Skin epidermis (tissue), 12 donors: Measurements from ENCODE around the gene DKC1.

ENCODE experiments used
- H3K27ac ChIP-seq, 21 experiments: fragments of 200-600 bp; sonication (generic) in 11 of 21; one replicate each; pipeline ENCODE4 v1.5.0; 2020; ENCODE audit warnings: mild to moderate bottlenecking in 3 of 21, inconsistent platforms in 2 of 21, moderate library complexity in 2 of 21
- H3K4me3 ChIP-seq, 7 experiments: fragments of 200-600 bp; sonication (generic) in 2 of 7; one replicate each; pipeline ENCODE4 v1.5.0; 2020; ENCODE audit warnings: inconsistent platforms in 2 of 7, mild to moderate bottlenecking in 2 of 7, moderate library complexity in 1 of 7

Gene DKC1

DNA sequence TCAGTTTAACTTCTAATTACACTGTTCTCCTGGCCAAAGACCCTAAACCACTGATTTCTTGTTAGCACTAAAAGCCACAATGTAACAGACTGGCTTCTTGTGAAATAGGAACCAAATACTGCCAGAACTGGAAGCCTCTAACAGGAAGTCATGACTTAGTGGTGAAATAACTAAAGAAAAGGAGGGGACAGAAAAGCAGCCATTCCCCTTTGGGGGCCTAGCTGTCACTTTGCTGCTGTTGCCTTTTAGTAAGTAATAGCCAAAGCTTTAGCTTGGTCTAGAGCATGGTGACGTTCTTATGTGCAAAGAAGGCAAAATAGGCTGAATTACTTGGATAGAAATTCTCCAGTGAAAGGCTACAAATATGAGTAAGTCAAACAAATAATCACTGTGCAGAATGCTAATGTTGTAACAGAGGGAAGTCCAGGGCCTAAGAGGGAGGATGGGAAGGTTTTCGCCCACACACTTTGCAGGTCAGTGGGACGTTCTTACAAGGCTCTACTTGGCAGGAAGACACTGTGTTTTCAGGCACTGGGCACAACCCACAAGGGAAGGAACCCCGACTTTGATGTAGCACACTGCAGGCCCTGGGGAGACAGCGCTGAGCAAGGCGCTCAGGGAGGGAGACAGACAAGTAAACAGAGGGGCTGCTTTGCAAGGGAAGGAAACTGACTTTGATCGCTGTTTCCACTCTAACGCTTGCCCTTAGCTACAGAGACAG is 28.4 kb upstream of the DKC1 start:
- no peak overlapping the region for H3K4me3 ChIP-seq
- peak overlapping the region in 17 of 21 experiments; percentile 4 to 89 (median 67) for H3K27ac ChIP-seq

- peak overlapping the region in 11 of 21 experiments; percentile 19 to 89 (median 50) for H3K27ac ChIP-seq
- H3K4me3 ChIP-seq, result no peak overlapping the region
Measured at GRCh38 chrX:154735695-154736393, 26.8 kb upstream of the DKC1 start.

- Histone ChIP-seq H3K4me3 (no peak overlapping the region), H3K27ac (peak overlapping the region in 9 of 21 experiments; percentile 2 to 87 (median 35))
Measured at GRCh38 chrX:154737136-154737535, 25.5 kb upstream of the DKC1 start.

GRCh38 chrX:154738011-154738738 is 24.5 kb upstream of the DKC1 start:
- H3K4me3 ChIP-seq, result no peak overlapping the region
- peak overlapping the region in 9 of 21 experiments; percentile 25 to 87 (median 55) for H3K27ac ChIP-seq

DNA sequence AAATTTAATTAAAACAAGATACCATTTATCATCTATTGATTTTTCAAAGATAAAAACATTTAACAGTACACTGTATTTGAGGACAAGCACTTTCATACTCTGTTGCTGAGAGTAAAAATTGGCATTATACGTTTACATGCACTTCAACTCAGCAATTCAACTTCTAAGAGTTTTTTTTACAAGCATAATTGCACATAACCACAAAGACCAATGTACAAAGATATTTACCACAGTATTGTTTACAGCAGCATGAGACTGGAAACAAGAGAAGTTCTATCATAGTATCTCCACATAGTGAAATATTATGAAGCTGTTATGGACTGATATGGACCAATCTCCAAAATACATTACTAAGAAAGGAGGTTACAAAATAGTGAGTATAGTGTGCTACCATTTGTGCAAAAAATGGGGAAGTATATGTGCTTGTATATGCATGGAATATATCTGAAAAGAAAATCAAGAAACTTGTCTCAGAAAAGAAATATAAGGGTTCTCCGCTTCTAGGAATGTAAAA is 22.7 kb upstream of the DKC1 start:
- Histone ChIP-seq H3K27ac (peak overlapping the region in 1 of 21 experiments; percentile 6), H3K4me3 (no peak overlapping the region)

DNA sequence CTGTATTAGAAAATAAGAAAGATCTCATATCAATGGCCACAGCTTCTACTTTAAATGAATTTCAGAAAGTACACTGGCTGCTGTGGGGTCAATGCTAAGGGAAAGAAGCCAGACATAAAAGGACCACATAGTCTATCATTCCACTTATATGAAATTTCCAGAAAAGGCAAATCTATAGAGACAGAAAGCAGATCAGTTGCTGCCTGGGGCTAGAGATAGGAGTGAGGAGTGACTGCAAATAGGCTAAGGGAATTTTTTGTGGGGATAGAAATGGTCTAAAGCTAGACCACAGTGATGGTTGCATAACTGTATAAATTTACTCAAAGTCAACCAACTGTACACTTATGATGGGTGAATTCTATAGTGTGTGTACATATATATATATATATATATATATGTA is 20.1 kb upstream of the DKC1 start:
- H3K4me3 ChIP-seq, result no peak overlapping the region

GRCh38 chrX:154748712-154749339 is 13.8 kb upstream of the DKC1 start:
- H3K27ac ChIP-seq, result peak overlapping the region in 2 of 21 experiments; percentile 39 to 63
- no peak overlapping the region for H3K4me3 ChIP-seq

More for the DNA sequence above, 20.1 kb upstream of the DKC1 start:
- no peak overlapping the region for H3K27ac ChIP-seq

DNA sequence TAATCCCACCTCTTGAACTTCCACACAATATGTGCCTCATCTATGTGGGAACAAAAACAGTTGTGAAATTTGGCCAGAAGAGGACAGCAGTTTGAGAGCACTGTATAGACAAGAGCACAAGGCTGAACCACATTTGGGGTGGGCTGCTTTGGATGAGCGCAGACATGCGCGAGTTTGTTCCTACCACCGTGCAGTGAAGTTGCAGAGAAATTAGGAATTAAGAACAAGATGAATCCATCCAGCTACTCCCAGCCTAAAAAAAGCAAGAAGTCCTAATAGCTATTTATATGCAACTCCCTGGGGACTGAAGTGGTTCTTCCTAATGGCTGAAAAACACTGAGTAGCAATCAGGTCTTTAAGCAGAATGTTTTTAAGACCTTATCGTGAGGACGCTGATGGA is 12.8 kb upstream of the DKC1 start:
- Histone ChIP-seq H3K4me3 (peak overlapping the region; percentile 27 to 45 (median 41)), H3K27ac (peak overlapping the region in 12 of 21 experiments; percentile 42 to 86 (median 62))

DNA sequence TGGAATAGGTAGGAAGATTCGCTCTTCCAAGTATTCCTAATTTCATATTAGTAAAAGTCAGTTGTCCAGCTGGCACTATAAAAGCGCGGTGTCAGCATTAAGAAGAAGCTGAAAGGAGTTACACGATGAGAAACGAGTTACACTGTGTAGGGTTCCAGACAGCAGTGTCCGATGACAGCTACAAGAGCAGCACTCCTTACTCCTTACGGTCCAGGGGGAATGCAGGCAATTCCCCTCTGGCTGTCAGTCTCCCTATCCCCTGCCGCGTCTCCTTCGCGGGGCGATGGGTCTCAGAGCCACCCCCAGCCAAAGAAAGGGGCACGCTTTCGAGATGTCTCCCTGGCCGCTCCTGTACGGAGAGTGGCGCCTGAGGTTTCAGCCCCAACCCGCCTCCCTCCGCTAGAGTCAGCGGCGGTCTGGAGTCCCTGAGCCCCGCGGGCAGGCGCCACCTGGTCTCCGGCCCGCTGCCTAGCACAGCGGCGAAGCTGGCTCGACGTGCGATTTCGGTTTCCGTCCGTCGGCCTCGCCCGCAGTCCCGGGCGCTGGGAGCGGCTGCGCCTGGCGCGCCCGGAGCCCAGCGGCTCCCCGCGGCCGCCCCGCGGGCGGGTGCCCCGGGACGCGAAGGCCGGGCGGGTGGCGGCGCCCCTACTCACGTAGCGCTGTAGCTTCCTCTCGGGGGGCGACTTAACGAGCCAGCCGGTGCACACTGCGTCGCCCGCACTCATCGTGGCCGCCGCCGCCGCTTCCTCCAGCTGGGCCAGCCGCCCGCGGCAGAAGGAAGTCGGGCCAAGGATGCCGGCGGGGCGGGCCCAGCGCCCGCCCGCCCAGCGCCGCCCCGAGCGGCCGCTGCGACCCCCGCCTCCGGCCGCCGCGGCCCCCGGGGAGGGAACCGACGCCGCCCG is 12.1 kb upstream of the DKC1 start, which contains the start of gene GAB3:
TSS of gene GAB3 (minus strand) at position 777 of the 902 bp plus-strand sequence. CDS start at position 725, 52 bp downstream.
- peak within 1 kb of the TSS; percentile 27 to 45 (median 41) for H3K4me3 ChIP-seq
- peak within 1 kb of the TSS in 19 of 21 experiments; percentile 31 to 86 (median 62) for H3K27ac ChIP-seq

DNA sequence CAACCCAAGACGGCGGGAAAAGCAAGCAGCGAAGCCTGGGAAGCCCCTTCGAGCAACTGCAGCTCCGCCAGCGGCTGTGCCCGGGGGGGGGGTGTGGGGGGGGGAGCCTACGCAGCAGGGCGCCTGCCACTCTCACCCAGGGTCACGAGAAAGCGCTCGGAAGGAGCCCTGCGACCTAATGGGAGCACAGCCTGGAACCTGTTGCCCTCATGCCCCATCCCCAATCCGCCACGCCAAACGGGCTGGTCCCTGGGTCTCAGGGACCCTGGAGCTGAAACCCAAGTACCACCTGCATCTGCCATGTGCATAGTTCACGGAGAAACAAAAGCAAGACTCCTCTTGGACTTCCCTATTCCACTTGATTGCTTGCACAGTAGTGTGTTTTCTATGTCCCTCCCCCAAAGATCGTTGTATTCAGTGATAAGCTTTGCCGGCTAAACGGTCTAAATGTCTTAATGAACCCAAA is 11.4 kb upstream of the DKC1 start:
- H3K4me3 ChIP-seq, result peak overlapping the region; percentile 13 to 45 (median 41)
- peak overlapping the region in 11 of 21 experiments; percentile 12 to 86 (median 67) for H3K27ac ChIP-seq

DNA sequence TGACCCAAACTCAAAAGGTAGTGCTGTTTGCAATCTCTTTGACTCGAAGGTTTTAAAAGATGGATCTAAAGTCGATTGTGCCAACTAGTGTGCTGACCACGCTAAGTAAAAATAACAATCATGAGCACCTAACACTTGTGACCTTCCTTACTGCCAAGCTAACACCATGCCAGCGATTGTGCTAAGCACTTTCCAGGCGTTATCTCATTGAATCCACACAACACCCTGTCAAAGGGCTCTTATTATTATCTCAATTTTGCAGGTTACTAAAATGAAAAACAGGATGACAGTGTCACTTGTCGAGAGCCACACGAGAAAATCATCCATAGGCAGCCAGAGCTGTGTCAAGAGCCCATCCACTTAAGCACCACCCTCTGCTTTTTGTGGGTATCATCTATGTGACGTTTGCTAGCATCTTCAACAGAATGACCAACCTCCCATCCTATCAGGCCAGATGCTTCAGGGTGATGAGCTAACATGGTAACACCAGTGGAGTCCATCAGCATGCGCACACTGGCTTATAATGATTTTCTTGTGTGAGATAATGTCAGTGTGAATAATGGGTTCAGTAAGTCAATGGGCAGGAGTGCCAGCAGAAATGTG is 10.9 kb upstream of the DKC1 start:
- Histone ChIP-seq H3K4me3 (no peak overlapping the region), H3K27ac (peak overlapping the region in 2 of 21 experiments; percentile 12 to 81)

GRCh38 chrX:154758696-154759095 is 4.0 kb upstream of the DKC1 start:
- no peak overlapping the region for H3K27ac ChIP-seq
- no peak overlapping the region for H3K4me3 ChIP-seq

- H3K27ac ChIP-seq, result peak overlapping the region in 13 of 21 experiments; percentile 11 to 89 (median 76)
- H3K4me3 ChIP-seq, result peak overlapping the region; percentile 45 to 77 (median 71)
Measured at GRCh38 chrX:154761977-154762536, 607 bp upstream of the DKC1 start.

DNA sequence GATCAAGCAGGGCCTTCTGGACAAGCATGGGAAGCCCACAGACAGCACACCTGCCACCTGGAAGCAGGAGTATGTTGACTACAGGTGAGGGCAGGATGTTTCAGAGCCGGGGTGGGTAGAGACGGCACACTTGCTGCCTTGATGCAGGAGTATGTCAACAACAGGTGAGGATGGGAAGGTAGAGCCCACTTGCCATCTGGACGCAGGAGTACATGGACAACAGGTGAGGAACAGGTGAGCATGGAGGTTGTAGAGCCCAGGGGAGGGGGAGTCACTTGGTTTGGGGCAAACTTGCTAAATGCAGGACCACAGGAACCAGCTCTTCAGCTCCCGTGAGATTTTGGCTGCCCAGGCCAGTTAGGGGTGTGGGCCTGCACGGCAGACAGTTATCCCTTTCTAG is 12.0 kb downstream of the DKC1 start:
- Histone ChIP-seq H3K4me3 (no peak overlapping the region), H3K27ac (no peak overlapping the region)

DNA sequence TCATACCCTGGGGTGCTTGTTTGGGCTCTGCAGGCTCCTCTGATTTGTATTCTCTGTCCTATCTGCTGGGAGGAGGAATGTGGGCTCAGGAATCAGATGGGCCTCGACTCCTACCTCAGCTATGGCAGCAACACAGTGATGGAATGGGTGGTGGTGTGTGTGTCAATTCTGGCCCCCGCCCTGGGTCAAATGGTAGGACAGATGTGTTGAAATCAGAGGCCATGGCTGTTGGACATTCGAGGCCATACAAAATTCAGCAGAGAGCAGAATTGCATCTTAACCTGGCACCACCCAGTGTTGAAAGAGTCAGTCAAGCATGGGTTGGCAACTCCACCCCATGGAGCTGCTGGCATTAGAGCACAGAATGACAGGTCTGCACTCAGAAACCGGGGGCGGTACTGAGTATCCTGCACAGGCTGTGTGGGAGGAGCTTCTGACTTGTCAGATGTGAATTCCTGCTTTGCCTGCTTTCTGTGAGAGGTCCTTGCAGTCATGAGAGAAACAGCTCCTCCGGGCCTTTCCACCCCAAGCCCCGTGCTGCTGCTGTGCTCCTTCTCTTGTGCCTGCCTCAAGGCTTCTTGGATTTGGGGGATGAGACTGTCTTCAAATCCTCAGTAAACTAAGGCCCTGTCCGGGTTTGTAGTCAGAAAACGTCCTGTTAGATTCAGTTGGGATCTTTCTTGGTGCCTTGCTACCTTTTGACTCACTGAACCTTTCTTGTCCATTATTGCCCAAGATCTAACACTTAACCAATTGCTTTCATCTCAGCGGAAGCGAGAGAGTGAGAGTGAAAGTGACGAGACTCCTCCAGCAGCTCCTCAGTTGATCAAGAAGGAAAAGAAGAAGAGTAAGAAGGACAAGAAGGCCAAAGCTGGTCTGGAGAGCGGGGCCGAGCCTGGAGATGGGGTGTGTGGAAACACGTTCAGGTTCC is 13.0 kb downstream of the DKC1 start:
- Histone ChIP-seq H3K27ac (no peak overlapping the region), H3K4me3 (no peak overlapping the region)

- Histone ChIP-seq H3K27ac (no peak overlapping the region), H3K4me3 (no peak overlapping the region)
Measured at GRCh38 chrX:154776753-154777152, 14.1 kb downstream of the DKC1 start.

DNA sequence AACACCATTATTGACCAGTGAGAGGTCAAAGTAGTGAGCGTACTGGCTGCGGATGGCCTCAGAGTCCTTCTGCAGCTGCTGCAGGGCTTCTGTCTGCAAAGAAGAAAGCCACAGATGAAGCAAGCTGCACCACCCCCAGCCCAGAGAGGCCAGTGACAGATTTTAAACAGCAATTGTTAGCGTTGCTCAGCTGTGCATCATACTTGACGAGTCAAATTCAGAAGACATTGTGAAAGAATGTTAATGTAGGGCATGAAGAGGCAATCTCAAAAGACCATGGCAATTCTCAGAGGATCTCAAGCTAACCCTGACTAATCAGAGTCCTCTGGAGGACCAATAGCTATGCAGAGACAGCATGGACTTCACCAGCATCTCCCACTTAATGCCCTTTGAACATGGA is 16.6 kb downstream of the DKC1 start:
- Histone ChIP-seq H3K4me3 (no peak overlapping the region), H3K27ac (no peak overlapping the region)
